ENCODE data around the gene GJB3. TPM values are rescaled to one million over a fixed set of nuclear protein-coding genes. Genes with fewer than 3 reads are reported as not detected.

Gene GJB3
- total RNA-seq, 1 experiment from 2014 or later = 74.8 TPM

GRCh38 chr1:34762474-34763141, 18.4 kb upstream of the GJB3 start:
- intact Hi-C loops (cut with micrococcal nuclease) = loop anchor here (1.0 kb wide), 2 partner anchors 7 to 18 kb away; partner anchors contain the start of gene GJB5
- no TSS peak for BruUV-seq (replicated peaks)
- no peaks in the 10 kb centered on the region for H3K36me3 Mint-ChIP-seq (ENCODE audit: insufficient read depth, unreplicated experiment)
- POLR2A ChIA-PET = interaction anchor here (0.6 to 1.0 kb wide), 3 partner anchors 24 to 1423 kb away, joined by 3 to 4 read pairs (median 4); partner anchors contain the start of gene SMIM12
- peaks cover 16% of the 10 kb centered on the region for H3K4me1 Mint-ChIP-seq (ENCODE audit: insufficient read depth, unreplicated experiment)
- TF ChIP-seq, protein P1, sequence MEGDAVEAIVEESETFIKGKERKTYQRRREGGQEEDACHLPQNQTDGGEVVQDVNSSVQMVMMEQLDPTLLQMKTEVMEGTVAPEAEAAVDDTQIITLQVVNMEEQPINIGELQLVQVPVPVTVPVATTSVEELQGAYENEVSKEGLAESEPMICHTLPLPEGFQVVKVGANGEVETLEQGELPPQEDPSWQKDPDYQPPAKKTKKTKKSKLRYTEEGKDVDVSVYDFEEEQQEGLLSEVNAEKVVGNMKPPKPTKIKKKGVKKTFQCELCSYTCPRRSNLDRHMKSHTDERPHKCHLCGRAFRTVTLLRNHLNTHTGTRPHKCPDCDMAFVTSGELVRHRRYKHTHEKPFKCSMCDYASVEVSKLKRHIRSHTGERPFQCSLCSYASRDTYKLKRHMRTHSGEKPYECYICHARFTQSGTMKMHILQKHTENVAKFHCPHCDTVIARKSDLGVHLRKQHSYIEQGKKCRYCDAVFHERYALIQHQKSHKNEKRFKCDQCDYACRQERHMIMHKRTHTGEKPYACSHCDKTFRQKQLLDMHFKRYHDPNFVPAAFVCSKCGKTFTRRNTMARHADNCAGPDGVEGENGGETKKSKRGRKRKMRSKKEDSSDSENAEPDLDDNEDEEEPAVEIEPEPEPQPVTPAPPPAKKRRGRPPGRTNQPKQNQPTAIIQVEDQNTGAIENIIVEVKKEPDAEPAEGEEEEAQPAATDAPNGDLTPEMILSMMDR (IDR thresholded peaks at IDR 0.05; ENCODE audit: unreplicated experiment) = no peak
- peak overlapping the region; percentile 86 for H3K27ac Mint-ChIP-seq (ENCODE audit: low read depth, unreplicated experiment)
- DNase-seq (ENCODE audit: unreplicated experiment) = no peak
- CTCF ChIA-PET = interaction anchor here (0.6 to 1.8 kb wide), 6 partner anchors 8 to 104 kb away, joined by 4 to 8 read pairs (median 4); partner anchors contain the start of gene GJB5
- no peaks in the 10 kb centered on the region for H3K9me3 Mint-ChIP-seq (ENCODE audit: unreplicated experiment)
- H3K27me3 Mint-ChIP-seq (ENCODE audit: insufficient read depth, unreplicated experiment) = no peaks in the 10 kb centered on the region
- H3K4me3 Mint-ChIP-seq (ENCODE audit: unreplicated experiment) = no peak overlapping the region

DNA sequence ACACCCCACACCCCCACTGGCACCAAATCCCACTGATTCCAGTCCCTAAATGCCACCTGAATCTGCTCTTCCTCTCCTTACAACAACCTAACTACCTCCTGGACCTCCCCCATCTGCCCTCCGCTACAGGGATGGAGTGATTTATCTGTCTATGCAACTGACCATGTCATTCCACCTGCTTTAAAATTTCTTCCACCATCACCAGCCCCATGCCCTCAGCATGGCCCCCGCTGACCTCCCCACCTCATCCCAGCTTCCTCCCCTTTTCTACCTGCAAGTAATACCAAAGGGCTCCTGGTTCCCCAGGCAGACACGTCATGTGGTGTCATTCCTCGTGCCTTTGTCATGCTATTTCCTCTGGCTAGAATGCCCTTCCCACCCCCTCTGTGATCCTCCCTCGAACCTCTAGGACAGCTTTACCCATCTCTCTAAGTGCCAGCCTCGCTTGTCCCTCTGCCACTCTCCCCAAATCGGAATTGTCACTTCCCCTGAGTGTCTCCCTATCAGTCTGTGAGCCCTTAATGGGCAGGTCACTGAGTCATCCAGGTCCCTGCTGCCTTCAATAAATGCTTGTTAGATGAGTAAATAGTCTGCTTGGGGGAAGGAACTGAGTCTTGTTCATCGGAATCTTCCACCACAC, 17.8 kb upstream of the GJB3 start:
- Mint-ChIP-seq H3K27ac (ENCODE audit: low read depth, unreplicated experiment) (peak overlapping the region; percentile 86), H3K4me1 (ENCODE audit: insufficient read depth, unreplicated experiment) (peaks cover 13% of the 10 kb centered on the region), H3K27me3 (ENCODE audit: insufficient read depth, unreplicated experiment) (no peaks in the 10 kb centered on the region), H3K36me3 (ENCODE audit: insufficient read depth, unreplicated experiment) (no peaks in the 10 kb centered on the region), H3K4me3 (ENCODE audit: unreplicated experiment) (peak overlapping the region; percentile 57), H3K9me3 (ENCODE audit: unreplicated experiment) (no peaks in the 10 kb centered on the region)
- TF ChIP-seq, protein P1 (IDR thresholded peaks at IDR 0.05; ENCODE audit: unreplicated experiment) = no peak
- intact Hi-C loops (cut with micrococcal nuclease) = loop anchor here (1.0 kb wide), 2 partner anchors 8 to 17 kb away; partner anchors contain the start of gene GJB5
- BruUV-seq (replicated peaks) = no TSS peak
- DNase-seq (ENCODE audit: unreplicated experiment) = peak; percentile 67
- POLR2A ChIA-PET = interaction anchor here (0.6 to 1.0 kb wide), 3 partner anchors 23 to 1423 kb away, joined by 3 to 4 read pairs (median 4); partner anchors contain the start of gene SMIM12
- CTCF ChIA-PET = interaction anchor here (0.6 to 1.8 kb wide), 7 partner anchors 8 to 964 kb away, joined by 4 to 8 read pairs (median 4); partner anchors contain the start of gene GJB5

DNA sequence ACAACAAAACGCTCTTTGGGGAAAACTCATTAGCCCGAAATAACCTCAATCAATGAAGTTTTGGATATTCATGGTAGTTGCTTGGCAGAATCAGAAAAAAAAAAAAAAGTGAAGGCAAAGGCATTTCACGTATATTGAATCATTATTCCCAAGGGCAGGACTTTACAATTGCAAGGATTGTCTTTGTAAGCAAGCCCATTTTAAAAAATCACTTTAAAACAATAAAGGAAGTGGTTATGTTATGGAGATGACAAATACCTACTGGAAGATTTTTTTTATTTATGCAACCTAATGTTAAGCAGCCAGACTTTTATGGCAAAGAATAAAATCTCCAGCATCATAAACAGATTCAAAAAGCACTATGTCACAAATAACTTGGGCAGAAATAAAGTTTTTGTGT, 12.2 kb upstream of the GJB3 start:
- no TSS peak for BruUV-seq (replicated peaks)
- Mint-ChIP-seq H3K9me3 (ENCODE audit: unreplicated experiment) (no peaks in the 10 kb centered on the region), H3K4me1 (ENCODE audit: insufficient read depth, unreplicated experiment) (peaks cover under 1% of the 10 kb centered on the region), H3K36me3 (ENCODE audit: insufficient read depth, unreplicated experiment) (no peaks in the 10 kb centered on the region), H3K27ac (ENCODE audit: low read depth, unreplicated experiment) (no peak overlapping the region), H3K4me3 (ENCODE audit: unreplicated experiment) (no peak overlapping the region), H3K27me3 (ENCODE audit: insufficient read depth, unreplicated experiment) (no peaks in the 10 kb centered on the region)
- intact Hi-C loops (cut with micrococcal nuclease) = no loop called here
- TF ChIP-seq, protein P1 (IDR thresholded peaks at IDR 0.05; ENCODE audit: unreplicated experiment) = no peak
- POLR2A ChIA-PET = interaction anchor here (0.7 to 3.7 kb wide), 3 partner anchors 12 to 1164 kb away, joined by 3 to 23 read pairs (median 4); partner anchors contain the start of genes GJB3 and GJB5
- CTCF ChIA-PET = no interaction called here
- no peak for DNase-seq (ENCODE audit: unreplicated experiment)

Measured in MCF 10A (cell line).